ENCODE data around the gene EIF4G1. TPM values are rescaled to one million over a fixed set of nuclear protein-coding genes. Genes with fewer than 3 reads are reported as not detected.
"Not testable (repeated sequence)": the region's sequence is repeated elsewhere in the genome, so short reads cannot be mapped to it uniquely, and the experiment has no call there.

EIF4G1 gene, protein sequence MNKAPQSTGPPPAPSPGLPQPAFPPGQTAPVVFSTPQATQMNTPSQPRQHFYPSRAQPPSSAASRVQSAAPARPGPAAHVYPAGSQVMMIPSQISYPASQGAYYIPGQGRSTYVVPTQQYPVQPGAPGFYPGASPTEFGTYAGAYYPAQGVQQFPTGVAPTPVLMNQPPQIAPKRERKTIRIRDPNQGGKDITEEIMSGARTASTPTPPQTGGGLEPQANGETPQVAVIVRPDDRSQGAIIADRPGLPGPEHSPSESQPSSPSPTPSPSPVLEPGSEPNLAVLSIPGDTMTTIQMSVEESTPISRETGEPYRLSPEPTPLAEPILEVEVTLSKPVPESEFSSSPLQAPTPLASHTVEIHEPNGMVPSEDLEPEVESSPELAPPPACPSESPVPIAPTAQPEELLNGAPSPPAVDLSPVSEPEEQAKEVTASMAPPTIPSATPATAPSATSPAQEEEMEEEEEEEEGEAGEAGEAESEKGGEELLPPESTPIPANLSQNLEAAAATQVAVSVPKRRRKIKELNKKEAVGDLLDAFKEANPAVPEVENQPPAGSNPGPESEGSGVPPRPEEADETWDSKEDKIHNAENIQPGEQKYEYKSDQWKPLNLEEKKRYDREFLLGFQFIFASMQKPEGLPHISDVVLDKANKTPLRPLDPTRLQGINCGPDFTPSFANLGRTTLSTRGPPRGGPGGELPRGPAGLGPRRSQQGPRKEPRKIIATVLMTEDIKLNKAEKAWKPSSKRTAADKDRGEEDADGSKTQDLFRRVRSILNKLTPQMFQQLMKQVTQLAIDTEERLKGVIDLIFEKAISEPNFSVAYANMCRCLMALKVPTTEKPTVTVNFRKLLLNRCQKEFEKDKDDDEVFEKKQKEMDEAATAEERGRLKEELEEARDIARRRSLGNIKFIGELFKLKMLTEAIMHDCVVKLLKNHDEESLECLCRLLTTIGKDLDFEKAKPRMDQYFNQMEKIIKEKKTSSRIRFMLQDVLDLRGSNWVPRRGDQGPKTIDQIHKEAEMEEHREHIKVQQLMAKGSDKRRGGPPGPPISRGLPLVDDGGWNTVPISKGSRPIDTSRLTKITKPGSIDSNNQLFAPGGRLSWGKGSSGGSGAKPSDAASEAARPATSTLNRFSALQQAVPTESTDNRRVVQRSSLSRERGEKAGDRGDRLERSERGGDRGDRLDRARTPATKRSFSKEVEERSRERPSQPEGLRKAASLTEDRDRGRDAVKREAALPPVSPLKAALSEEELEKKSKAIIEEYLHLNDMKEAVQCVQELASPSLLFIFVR (N-terminal part only)
- total RNA-seq (100 to 1,000 TPM; 215 to 301 (median 245) TPM), polyA plus RNA-seq (203 TPM)
- long read RNA-seq, donor 1, full-length matches to known transcripts, result 20 of 238 reads
- long read RNA-seq, donor 1, partial matches to known transcripts, result 187 of 238 reads
- long read RNA-seq, donor 1, other reads (novel, unspliced or antisense), result 31 of 238 reads
- long read RNA-seq, donor 2, full-length matches to known transcripts, result 13 of 119 reads
- long read RNA-seq, donor 2, partial matches to known transcripts, result 84 of 119 reads
- long read RNA-seq, donor 2, other reads (novel, unspliced or antisense), result 22 of 119 reads
- long read RNA-seq, donor 3, full-length matches to known transcripts, result 21 of 756 reads
- long read RNA-seq, donor 3, partial matches to known transcripts, result 620 of 756 reads
- long read RNA-seq, donor 3, other reads (novel, unspliced or antisense), result 115 of 756 reads
- long read RNA-seq, donor 4, full-length matches to known transcripts, result 12 of 138 reads
- long read RNA-seq, donor 4, partial matches to known transcripts, result 100 of 138 reads
- long read RNA-seq, donor 4, other reads (novel, unspliced or antisense), result 26 of 138 reads

- peak; percentile 96 to 98 (median 98) for DNase-seq
- H3K27ac ChIP-seq (ENCODE audit: low read length), result peak within 1 kb of the TSS; percentile 97
- intact Hi-C loops (cut with DNase I), result loop anchor here in 1 of 4 donors (2.0 kb wide), 1 partner anchor 48 kb away; no protein-coding TSS in a partner anchor
- H3K4me3 ChIP-seq (ENCODE audit: low read length), result peak within 1 kb of the TSS; percentile 98
- H3K9me3 ChIP-seq (ENCODE audit: control insufficient read depth, low read length), result no peaks in the 10 kb centered on the region
- peak; percentile 84 to 94 for ATAC-seq
- WGBS, result under 1% methylated on average over 40 of the region's 40 CpGs
- H3K4me1 ChIP-seq (ENCODE audit: control insufficient read depth, insufficient read depth, low read length), result peaks cover 12% of the 10 kb centered on the region
- H3K27me3 ChIP-seq (ENCODE audit: control insufficient read depth, insufficient read depth), result no peaks in the 10 kb centered on the region
Measured at GRCh38 chr3:184314363-184314699, at the start of gene EIF4G1. TSS of gene EIF4G1 (plus strand) at chr3:184314606. CDS start at chr3:184315797, 1,191 bp downstream.

DNA sequence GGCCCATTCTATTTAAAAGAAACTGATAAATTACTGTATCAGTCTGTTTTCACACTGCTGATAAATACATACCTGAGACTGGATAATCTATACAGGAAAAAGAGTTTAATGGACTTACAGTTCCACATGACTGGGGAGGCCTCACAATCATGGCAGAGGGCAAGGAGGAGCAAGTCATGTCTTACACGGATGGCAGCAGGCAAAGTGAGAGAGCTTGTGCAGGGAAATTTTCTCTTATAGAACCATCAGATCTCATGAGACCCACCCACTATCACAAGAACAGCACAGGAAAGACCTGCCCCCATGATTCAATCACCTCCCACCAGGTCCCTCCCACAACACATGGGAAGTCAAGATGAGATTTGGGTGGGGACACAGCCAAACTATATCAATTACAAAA, 47.2 kb upstream of the EIF4G1 start:
- H3K27me3 ChIP-seq (ENCODE audit: control insufficient read depth, insufficient read depth); intact Hi-C loops (cut with DNase I); DNase-seq; H3K4me1 ChIP-seq (ENCODE audit: control insufficient read depth, insufficient read depth, low read length); H3K27ac ChIP-seq (ENCODE audit: low read length); ATAC-seq; H3K9me3 ChIP-seq (ENCODE audit: control insufficient read depth, low read length); H3K4me3 ChIP-seq (ENCODE audit: low read length): not testable (repeated sequence)
- 88% methylated on average over 1 of the region's 1 CpG for WGBS

DNA sequence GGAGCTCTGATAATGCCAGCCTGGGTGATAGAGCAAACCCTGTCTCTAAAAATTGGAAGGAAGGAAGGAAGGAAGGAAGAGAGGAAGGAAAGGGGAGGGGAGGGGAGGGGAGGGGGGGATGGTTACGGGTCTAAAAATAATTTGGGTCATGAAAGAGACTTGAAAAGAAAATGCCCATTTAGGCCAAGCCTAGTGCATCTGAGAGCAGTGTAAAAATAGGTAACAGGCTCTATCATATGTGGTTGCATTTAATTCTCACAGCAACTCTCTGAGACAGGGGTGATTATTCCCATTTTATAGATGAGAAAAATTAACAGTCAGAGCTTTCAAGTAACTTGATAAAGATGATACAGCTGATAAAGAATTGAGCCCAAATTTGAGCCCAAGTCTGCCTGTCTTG, 42.1 kb upstream of the EIF4G1 start:
- 32% methylated on average over 1 of the region's 1 CpG for WGBS
- ATAC-seq (no peak), DNase-seq (no peak)
- Histone ChIP-seq H3K27me3 (ENCODE audit: control insufficient read depth, insufficient read depth) (no peaks in the 10 kb centered on the region), H3K4me1 (ENCODE audit: control insufficient read depth, insufficient read depth, low read length) (no peaks in the 10 kb centered on the region), H3K9me3 (ENCODE audit: control insufficient read depth, low read length) (no peaks in the 10 kb centered on the region), H3K27ac (ENCODE audit: low read length) (no peak overlapping the region), H3K4me3 (ENCODE audit: low read length) (no peak overlapping the region)
- intact Hi-C loops (cut with DNase I), result no loop called here

- 66% methylated on average over 12 of the region's 12 CpGs for WGBS
- DNase-seq, result no peak
- intact Hi-C loops (cut with DNase I), result no loop called here
- H3K4me3 ChIP-seq (ENCODE audit: low read length), result no peak overlapping the region
- no peak overlapping the region for H3K27ac ChIP-seq (ENCODE audit: low read length)
- H3K4me1 ChIP-seq (ENCODE audit: control insufficient read depth, insufficient read depth, low read length), result no peaks in the 10 kb centered on the region
- H3K27me3 ChIP-seq (ENCODE audit: control insufficient read depth, insufficient read depth), result no peaks in the 10 kb centered on the region
- no peaks in the 10 kb centered on the region for H3K9me3 ChIP-seq (ENCODE audit: control insufficient read depth, low read length)
- ATAC-seq, result no peak
Measured at GRCh38 chr3:184275381-184275701, 39.1 kb upstream of the EIF4G1 start.

DNA sequence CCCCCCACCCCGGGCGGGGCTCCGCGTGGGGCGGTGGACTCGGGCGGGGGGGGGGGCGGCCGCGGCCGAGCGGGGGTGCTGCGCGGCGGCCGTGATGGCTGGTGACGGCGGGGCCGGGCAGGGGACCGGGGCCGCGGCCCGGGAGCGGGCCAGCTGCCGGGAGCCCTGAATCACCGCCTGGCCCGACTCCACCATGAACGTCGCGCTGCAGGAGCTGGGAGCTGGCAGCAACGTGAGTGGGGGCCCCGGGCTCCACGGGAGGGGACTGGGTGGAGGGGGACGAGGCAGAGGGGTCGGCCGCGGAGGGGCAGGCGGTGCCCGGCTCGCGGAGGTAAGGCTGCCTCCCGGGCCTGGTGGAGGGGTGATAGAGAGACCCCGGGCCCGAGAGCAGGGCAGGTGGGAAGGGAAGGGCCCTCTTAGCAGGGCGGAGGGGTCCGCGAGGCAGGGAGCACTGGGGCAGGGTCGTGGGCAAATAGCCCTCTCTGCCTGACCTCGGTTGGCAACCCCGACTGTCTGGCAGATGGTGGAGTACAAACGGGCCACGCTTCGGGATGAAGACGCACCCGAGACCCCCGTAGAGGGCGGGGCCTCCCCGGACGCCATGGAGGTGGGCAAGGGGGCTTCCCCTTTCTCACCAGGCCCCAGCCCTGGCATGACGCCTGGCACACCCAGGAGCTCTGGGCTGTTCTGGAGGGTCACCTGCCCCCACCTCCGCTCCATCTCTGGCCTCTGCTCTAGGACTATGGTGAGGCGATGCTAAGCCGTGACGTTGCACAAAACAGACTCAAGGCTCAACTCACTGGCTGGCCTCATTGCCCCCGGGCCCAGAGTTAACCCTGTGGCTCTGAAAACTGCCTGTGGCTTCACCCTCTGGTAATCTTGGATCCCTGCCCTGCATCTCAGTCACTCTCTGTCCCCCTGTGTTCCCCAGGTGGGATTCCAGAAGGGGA, 38.2 kb upstream of the EIF4G1 start, which contains the start of gene ECE2:
Gene ECE2 (plus strand): TSS at position 62 of the 950 bp plus-strand sequence. CDS start 132 bp downstream, at position 194.
- H3K4me3 ChIP-seq (ENCODE audit: low read length), result peak within 1 kb of the TSS; percentile 25
- no peaks in the 10 kb centered on the region for H3K4me1 ChIP-seq (ENCODE audit: control insufficient read depth, insufficient read depth, low read length)
- intact Hi-C loops (cut with DNase I), result no loop called here
- 11% methylated on average over 65 of the region's 65 CpGs for WGBS
- no peak within 1 kb of the TSS for H3K27ac ChIP-seq (ENCODE audit: low read length)
- DNase-seq (peak; percentile 39 to 70 (median 57)), ATAC-seq (peak; percentile 28 to 56)
- no peaks in the 10 kb centered on the region for H3K27me3 ChIP-seq (ENCODE audit: control insufficient read depth, insufficient read depth)
- H3K9me3 ChIP-seq (ENCODE audit: control insufficient read depth, low read length), result no peaks in the 10 kb centered on the region

- 93% methylated on average over 6 of the region's 6 CpGs for WGBS
- H3K27me3 ChIP-seq (ENCODE audit: control insufficient read depth, insufficient read depth), result no peaks in the 10 kb centered on the region
- ATAC-seq (peak in 1 of 2 donors; percentile 14), DNase-seq (no peak)
- H3K9me3 ChIP-seq (ENCODE audit: control insufficient read depth, low read length), result no peaks in the 10 kb centered on the region
- no peak overlapping the region for H3K27ac ChIP-seq (ENCODE audit: low read length)
- intact Hi-C loops (cut with DNase I), result no loop called here
- H3K4me3 ChIP-seq (ENCODE audit: low read length), result no peak overlapping the region
- H3K4me1 ChIP-seq (ENCODE audit: control insufficient read depth, insufficient read depth, low read length), result no peaks in the 10 kb centered on the region
Measured at GRCh38 chr3:184277366-184277765, 37.0 kb upstream of the EIF4G1 start.

DNA sequence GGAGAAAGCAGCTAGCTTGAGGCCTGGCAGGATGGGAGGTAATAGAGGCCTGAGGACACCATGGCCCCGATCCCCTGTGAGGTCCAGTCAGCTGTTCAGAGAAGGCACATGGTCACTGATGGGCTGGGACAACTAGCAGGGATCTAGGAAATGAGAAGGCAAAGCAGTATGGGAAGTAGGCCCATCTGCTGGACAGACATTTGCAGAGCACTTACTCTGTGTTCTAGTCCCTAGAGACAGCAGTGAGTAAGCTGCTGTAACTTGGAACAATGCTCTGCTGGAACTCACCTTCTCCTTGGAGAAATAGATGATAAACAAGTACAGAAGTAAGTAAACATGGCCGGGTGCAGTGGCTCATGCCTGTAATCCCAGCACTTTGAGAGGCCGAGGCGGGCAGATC, 31.5 kb upstream of the EIF4G1 start:
- Histone ChIP-seq H3K9me3 (ENCODE audit: control insufficient read depth, low read length) (no peaks in the 10 kb centered on the region), H3K4me3 (ENCODE audit: low read length) (no peak overlapping the region), H3K27me3 (ENCODE audit: control insufficient read depth, insufficient read depth) (no peaks in the 10 kb centered on the region), H3K4me1 (ENCODE audit: control insufficient read depth, insufficient read depth, low read length) (no peaks in the 10 kb centered on the region), H3K27ac (ENCODE audit: low read length) (no peak overlapping the region)
- ATAC-seq (no peak), DNase-seq (no peak)
- intact Hi-C loops (cut with DNase I), result loop anchor here in 2 of 4 donors (10.0 kb wide), 1 partner anchor 388 kb away; no protein-coding TSS in a partner anchor
- WGBS, result 93% methylated on average over 4 of the region's 4 CpGs

DNA sequence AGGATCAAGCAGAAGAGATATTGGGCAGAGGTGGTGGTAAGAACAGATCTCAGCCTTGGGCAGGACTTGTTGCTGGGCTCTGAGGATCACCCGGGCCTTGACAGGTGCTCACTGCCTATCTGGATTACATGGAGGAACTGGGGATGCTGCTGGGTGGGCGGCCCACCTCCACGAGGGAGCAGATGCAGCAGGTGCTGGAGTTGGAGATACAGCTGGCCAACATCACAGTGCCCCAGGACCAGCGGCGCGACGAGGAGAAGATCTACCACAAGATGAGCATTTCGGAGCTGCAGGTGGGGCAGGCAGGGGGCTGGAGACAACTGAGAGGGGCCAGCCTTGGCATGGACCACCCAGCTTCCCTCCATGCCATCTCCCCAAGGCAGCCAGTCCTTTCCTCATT, 30.7 kb upstream of the EIF4G1 start:
- intact Hi-C loops (cut with DNase I), result loop anchor here in 2 of 4 donors (10.0 kb wide), 1 partner anchor 389 kb away; no protein-coding TSS in a partner anchor
- no peak for ATAC-seq
- 92% methylated on average over 8 of the region's 8 CpGs for WGBS

DNA sequence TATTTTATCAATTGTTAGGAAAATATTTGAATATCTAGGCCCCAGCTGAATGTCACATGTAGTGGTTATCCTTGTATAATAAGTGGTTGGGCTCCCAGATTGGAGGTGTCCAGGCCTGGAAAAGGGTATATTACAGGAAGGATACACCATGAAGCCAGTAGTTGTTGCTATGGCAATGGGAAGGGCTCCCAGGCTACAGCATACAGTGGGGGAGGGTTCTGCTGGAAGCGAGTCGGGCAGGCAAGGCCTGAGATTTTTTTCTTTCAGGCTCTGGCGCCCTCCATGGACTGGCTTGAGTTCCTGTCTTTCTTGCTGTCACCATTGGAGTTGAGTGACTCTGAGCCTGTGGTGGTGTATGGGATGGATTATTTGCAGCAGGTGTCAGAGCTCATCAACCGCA, 29.7 kb upstream of the EIF4G1 start:
- H3K4me1 ChIP-seq (ENCODE audit: control insufficient read depth, insufficient read depth, low read length), result no peaks in the 10 kb centered on the region
- peak; percentile 62 to 75 (median 74) for DNase-seq
- 14% methylated on average over 4 of the region's 4 CpGs for WGBS
- no peaks in the 10 kb centered on the region for H3K27me3 ChIP-seq (ENCODE audit: control insufficient read depth, insufficient read depth)
- H3K9me3 ChIP-seq (ENCODE audit: control insufficient read depth, low read length), result no peaks in the 10 kb centered on the region
- peak; percentile 88 to 96 for ATAC-seq
- H3K27ac ChIP-seq (ENCODE audit: low read length), result no peak overlapping the region
- H3K4me3 ChIP-seq (ENCODE audit: low read length), result no peak overlapping the region
- intact Hi-C loops (cut with DNase I), result loop anchor here in 2 of 4 donors (5.0 to 10.0 kb wide), 2 partner anchors 57 to 390 kb away; partner anchors contain the start of gene VWA5B2 (in 1 of the 2)

More for the DNA sequence above, 30.7 kb upstream of the EIF4G1 start:
- no peaks in the 10 kb centered on the region for H3K4me1 ChIP-seq (ENCODE audit: control insufficient read depth, insufficient read depth, low read length)
- H3K27me3 ChIP-seq (ENCODE audit: control insufficient read depth, insufficient read depth), result no peaks in the 10 kb centered on the region
- no peaks in the 10 kb centered on the region for H3K9me3 ChIP-seq (ENCODE audit: control insufficient read depth, low read length)
- DNase-seq, result no peak
- no peak overlapping the region for H3K27ac ChIP-seq (ENCODE audit: low read length)
- H3K4me3 ChIP-seq (ENCODE audit: low read length), result no peak overlapping the region

Measured in right cardiac atrium (tissue), 5 donors.